ENCODE measurements around the gene ALKBH4.
"Not testable (repeated sequence)": the region's sequence is repeated elsewhere in the genome, so short reads cannot be mapped to it uniquely, and the experiment has no call there.

ALKBH4 gene

DNA sequence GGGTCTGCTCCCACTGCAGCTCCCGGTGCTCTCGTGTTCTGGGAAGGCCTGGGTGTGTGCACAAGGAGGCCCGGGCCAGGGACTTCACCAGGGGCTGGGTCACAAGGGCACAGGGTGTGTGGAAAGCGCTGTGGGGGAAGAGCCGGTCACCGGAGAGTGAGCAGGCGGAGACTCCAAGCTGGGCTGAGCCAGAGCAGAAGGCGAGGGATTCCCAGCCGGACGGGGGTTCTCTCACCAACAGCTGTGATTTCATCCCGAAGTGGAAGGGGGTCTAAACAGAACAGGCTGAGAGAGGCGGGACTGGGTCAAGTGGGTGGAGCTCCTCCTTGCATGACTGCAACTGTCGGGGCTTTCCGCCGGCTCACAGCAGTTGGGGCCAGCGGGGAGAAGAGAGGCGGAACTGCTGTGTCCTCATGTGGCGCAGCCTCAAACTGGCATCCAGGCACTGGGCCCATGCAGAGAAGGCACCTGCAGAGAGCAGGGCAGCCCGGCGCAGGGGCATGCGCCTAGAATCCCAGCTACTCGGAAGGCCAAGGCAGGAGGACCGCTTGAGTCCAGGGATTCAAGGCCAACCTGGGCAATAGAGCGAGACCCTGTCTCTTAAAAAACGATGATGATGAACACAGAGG lies 38.9 kb downstream of the ALKBH4 start:
- Mint-ChIP-seq H3K4me3 (peak overlapping the region; percentile 91), H3K4me1 (peaks cover 76% of the 10 kb centered on the region), H3K27ac (peak overlapping the region; percentile 99), H3K36me3 (peaks cover 12% of the 10 kb centered on the region), H3K27me3 (no peaks in the 10 kb centered on the region), H3K9me3 (no peaks in the 10 kb centered on the region)

DNA sequence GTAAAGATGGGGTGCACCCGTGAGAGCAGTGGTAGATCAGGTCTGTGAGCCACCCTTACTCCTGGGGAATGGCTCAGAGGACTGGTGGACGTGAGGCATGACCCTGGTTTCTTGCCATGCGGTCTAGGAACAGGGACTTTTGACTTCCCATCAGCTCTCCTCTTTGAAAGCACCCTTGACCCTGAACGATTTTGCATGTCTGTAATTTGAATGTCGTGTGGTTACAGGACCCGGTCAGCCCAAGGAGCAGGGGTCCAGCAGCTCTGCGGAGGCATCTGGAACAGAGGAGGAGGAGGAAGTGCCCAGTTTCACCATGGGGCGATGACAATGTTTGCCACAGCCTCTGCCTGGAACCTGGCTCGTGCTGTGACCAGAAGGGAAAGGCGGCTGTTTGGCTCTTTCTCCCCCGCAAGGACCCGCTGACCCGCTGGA lies 39.9 kb downstream of the ALKBH4 start:
- Mint-ChIP-seq H3K9me3 (no peaks in the 10 kb centered on the region), H3K4me3 (peak overlapping the region; percentile 21), H3K27me3 (no peaks in the 10 kb centered on the region), H3K36me3 (peaks cover 18% of the 10 kb centered on the region), H3K4me1 (peaks cover 76% of the 10 kb centered on the region), H3K27ac (peak overlapping the region; percentile 99)

DNA sequence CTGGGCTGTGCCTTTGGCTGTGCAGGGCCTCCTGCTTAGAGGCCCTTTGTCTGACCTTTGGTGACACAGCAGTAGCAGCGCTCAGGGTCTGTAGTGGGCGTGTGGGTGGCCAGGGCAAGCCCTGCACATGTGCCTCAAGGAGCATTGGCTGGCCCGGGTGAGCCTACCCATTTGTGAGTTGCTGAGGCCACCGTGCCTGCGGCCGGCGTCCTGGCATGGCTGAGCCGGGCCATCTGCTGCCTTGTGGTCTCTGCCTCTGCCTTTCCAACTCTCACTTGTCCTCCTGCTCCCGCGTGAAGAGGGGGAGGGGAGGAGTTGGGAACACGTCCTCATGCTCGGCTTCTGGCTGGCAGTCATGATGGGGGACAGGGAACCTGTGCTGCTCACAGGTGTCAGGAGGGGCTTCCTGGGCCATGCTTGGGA lies 40.5 kb downstream of the ALKBH4 start:
- Mint-ChIP-seq H3K36me3 (peaks cover 19% of the 10 kb centered on the region), H3K9me3 (no peaks in the 10 kb centered on the region), H3K4me1 (peaks cover 75% of the 10 kb centered on the region), H3K27ac (peak overlapping the region; percentile 91), H3K4me3 (peak overlapping the region; percentile 21), H3K27me3 (no peaks in the 10 kb centered on the region)

DNA sequence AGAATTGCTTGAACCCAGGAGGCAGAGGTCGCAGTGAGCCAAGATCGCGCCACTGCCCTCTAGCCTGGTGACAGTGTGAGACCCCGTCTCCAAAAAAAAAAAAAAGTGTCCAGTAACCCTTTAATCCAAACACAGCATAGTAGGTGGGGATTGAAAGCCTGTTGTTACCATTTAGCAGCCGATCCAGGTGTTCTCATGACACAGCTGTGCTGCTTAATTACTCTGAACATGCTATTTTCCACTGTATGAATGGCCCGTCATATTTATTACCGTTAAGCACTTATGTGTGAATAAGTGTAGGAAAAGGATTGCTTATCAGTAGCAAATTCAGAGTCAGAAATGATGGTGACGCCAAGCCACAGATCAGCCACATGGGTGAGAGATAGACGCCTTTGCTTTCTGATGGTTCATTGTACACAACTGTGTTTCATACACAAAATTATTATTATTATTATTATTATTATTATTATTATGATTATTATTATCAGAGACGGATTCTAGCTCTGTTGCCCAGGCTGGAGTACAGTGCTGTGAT lies 42.9 kb downstream of the ALKBH4 start:
- H3K9me3 Mint-ChIP-seq = no peaks in the 10 kb centered on the region
- peaks cover 22% of the 10 kb centered on the region for H3K36me3 Mint-ChIP-seq
- H3K27ac Mint-ChIP-seq = no peak overlapping the region
- peaks cover 77% of the 10 kb centered on the region for H3K4me1 Mint-ChIP-seq
- H3K27me3 Mint-ChIP-seq = no peaks in the 10 kb centered on the region
- no peak overlapping the region for H3K4me3 Mint-ChIP-seq

DNA sequence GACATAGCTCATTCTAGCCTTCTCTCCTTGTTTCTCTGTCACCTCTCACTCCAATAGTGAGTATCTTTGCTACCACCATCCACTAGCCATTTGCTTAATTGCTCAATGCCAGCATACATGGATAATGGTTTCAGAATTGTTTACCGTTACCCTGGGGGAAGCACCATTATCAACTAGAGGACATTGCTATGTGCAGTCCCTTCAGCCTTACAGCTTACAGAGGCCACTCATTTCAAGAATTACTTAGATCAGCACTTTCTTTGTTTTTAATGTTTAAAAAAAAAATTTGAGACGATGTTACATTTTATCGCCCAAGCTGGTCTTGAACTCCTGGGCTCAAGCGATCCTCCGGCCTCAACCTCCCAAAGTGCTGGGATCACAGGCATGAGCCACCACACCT lies 46.1 kb downstream of the ALKBH4 start:
- Mint-ChIP-seq H3K9me3 (no peaks in the 10 kb centered on the region), H3K4me3 (no peak overlapping the region), H3K27ac (peak overlapping the region; percentile 85), H3K36me3 (peaks cover 15% of the 10 kb centered on the region), H3K27me3 (no peaks in the 10 kb centered on the region), H3K4me1 (peaks cover 76% of the 10 kb centered on the region)

DNA sequence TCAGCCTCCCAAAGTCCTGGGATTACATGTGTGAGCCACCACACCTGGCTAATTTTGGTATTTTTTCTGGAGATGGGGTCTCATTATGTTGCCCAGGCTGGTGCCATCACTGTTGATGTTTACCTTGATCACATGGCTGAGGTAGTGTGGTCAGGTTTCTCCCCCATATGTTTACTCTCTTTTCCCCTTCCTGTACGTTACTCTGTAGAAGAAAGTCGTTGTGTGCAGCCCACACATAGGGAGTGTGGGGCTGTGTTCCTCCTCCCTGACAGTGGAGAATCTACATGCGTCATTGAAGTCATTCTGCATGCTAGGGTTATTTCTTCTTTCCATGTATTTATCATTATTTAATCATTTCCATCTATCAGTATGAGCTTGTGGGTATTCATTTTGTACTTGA lies 47.6 kb downstream of the ALKBH4 start:
- peak overlapping the region; percentile 96 for H3K27ac Mint-ChIP-seq
- H3K27me3 Mint-ChIP-seq = no peaks in the 10 kb centered on the region
- H3K4me3 Mint-ChIP-seq = peak overlapping the region; percentile 15
- H3K4me1 Mint-ChIP-seq = peaks cover 70% of the 10 kb centered on the region
- H3K9me3 Mint-ChIP-seq = no peaks in the 10 kb centered on the region
- H3K36me3 Mint-ChIP-seq = peaks cover 15% of the 10 kb centered on the region

DNA sequence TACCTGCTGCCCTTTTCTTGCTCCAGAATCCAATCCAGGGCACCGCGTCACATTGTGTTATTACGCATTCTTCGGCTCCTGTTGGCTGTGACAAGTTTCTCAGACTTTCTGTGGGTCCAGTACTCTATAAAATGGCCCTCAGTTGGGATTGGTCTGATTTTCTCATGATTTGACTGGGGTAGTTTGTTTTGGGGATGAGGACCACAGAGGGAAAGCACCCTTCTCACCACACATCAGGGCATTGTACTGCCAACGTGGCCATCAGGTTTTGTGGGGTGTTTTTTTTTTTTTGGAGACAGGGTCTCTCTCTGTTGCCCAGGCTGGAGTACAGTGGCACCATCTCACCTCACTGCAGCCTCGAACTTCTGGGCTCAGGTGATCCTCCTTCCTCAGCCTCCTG lies 48.3 kb downstream of the ALKBH4 start:
- no peaks in the 10 kb centered on the region for H3K27me3 Mint-ChIP-seq
- H3K36me3 Mint-ChIP-seq = peaks cover 17% of the 10 kb centered on the region
- peak overlapping the region; percentile 77 for H3K4me3 Mint-ChIP-seq
- no peaks in the 10 kb centered on the region for H3K9me3 Mint-ChIP-seq
- peaks cover 70% of the 10 kb centered on the region for H3K4me1 Mint-ChIP-seq
- H3K27ac Mint-ChIP-seq = peak overlapping the region; percentile 93

DNA sequence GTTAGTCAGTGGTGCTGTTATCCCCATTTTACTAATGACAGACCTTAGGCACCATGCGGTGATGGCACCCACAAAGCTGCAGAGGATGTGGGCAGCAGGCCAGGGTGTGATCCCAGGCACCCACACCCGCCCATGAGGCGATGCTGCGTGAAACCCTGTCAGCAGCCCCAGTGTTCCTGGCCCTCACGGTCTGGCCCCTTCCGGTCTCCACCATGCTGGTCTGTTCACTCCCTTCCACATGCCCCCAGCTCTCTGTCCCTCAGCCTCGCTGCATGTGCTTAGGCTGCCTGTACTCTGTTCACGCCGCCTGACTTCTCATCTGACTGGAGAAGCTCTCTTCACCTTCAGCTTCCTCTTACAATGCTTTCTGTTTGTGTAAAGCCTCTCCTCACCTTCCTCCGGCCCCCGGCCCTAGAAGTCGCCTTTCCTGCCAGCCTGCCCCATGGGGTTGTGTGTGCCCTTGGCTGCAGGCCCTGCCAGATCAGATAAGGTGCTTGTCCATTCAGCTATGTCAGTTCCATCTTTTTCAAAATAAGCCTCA lies 48.9 kb downstream of the ALKBH4 start:
- H3K9me3 Mint-ChIP-seq = no peaks in the 10 kb centered on the region
- peak overlapping the region; percentile 93 for H3K27ac Mint-ChIP-seq
- H3K4me1 Mint-ChIP-seq = peaks cover 65% of the 10 kb centered on the region
- peak overlapping the region; percentile 77 for H3K4me3 Mint-ChIP-seq
- H3K36me3 Mint-ChIP-seq = peaks cover 12% of the 10 kb centered on the region
- no peaks in the 10 kb centered on the region for H3K27me3 Mint-ChIP-seq

DNA sequence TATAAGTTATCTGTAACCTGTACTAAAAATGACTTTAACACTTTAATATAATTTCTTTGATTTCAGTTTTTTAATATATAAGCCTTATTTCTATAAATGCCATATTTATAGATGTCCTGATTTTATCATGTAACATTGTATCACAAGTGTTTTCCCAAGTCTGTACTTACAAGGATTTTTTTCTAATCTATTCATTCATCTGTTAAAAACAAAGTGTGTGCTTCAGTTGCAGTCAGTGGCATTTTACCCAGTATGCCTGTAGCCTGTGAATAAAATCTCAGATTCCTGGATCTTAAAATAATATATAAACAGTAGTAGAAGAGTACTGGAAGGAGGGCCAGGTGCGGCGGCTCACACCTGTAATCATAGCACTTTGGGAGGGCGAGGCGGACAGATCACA lies 51.1 kb downstream of the ALKBH4 start:
- H3K36me3 Mint-ChIP-seq = peaks cover 16% of the 10 kb centered on the region
- no peaks in the 10 kb centered on the region for H3K27me3 Mint-ChIP-seq
- peak overlapping the region; percentile 80 for H3K27ac Mint-ChIP-seq
- H3K4me1 Mint-ChIP-seq = peaks cover 47% of the 10 kb centered on the region
- no peaks in the 10 kb centered on the region for H3K9me3 Mint-ChIP-seq
- no peak overlapping the region for H3K4me3 Mint-ChIP-seq

DNA sequence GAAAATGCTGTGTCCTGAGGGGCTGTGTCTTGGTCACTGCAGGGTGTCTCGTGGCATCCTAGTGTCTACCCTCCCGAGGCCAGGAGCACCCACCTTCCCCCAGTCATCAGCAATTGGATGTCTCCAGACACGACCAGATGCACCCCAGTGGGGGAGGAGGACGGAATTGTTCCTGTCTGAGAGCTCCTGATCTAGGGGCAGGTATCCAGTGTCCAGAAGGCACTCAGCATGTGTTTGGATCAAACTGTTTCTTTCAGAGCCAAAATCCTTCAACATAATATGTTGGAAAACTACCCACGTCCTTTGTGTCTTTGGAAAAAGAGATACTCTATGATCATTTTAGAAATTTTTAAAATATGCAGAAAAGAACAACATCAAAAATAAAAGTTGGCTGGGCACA lies 51.6 kb downstream of the ALKBH4 start:
- Mint-ChIP-seq H3K36me3 (peaks cover 16% of the 10 kb centered on the region), H3K9me3 (no peaks in the 10 kb centered on the region), H3K4me1 (peaks cover 42% of the 10 kb centered on the region), H3K4me3 (no peak overlapping the region), H3K27me3 (no peaks in the 10 kb centered on the region), H3K27ac (peak overlapping the region; percentile 77)

DNA sequence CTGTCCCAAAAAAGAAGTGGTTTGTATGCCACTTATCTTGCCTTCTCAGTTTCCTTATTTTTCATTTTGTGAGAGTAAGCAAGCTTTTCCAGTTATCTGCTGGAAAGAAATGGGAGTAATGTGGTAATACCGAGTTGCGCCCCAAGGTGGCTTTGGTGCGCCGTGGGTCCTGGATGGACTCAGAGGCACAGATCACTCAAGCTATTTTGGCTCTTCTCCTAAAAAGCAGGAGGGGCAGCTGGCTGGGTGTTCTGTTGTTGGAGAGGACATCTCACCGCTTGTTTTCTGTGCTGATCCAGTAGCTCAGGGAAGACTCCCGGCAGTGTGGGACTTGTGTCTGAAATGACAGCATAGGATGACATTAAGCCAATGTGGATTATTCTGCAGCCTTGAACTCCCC lies 52.1 kb downstream of the ALKBH4 start:
- Mint-ChIP-seq H3K36me3 (peaks cover 16% of the 10 kb centered on the region), H3K4me3 (no peak overlapping the region), H3K27ac (no peak overlapping the region)

DNA sequence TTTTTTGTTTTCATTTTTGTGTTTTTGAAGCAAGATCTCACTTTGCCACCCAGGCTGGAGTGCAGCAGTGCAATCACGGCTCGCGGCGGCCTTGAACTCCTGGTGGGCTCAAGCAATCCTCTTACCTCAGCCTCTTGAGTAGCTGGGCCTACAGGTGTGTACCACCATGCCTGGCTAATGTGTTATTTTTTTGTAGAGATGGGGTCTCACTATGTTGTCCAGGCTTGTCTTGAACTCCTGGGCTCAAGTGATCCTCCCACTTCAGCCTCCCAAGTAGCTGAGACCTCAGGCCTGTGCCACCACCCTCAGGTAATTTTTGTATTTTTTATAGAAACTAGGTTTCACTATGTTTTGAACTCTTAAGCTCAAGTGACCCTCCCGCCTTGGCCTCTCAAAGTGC lies 53.7 kb downstream of the ALKBH4 start:
- peaks cover 21% of the 10 kb centered on the region for H3K4me1 Mint-ChIP-seq
- no peak overlapping the region for H3K4me3 Mint-ChIP-seq
- H3K36me3 Mint-ChIP-seq = peaks cover 13% of the 10 kb centered on the region
- no peak overlapping the region for H3K27ac Mint-ChIP-seq
- H3K9me3 Mint-ChIP-seq = no peaks in the 10 kb centered on the region
- no peaks in the 10 kb centered on the region for H3K27me3 Mint-ChIP-seq

More for the DNA sequence above, 52.1 kb downstream of the ALKBH4 start:
- no peaks in the 10 kb centered on the region for H3K9me3 Mint-ChIP-seq
- no peaks in the 10 kb centered on the region for H3K27me3 Mint-ChIP-seq
- peaks cover 37% of the 10 kb centered on the region for H3K4me1 Mint-ChIP-seq

DNA sequence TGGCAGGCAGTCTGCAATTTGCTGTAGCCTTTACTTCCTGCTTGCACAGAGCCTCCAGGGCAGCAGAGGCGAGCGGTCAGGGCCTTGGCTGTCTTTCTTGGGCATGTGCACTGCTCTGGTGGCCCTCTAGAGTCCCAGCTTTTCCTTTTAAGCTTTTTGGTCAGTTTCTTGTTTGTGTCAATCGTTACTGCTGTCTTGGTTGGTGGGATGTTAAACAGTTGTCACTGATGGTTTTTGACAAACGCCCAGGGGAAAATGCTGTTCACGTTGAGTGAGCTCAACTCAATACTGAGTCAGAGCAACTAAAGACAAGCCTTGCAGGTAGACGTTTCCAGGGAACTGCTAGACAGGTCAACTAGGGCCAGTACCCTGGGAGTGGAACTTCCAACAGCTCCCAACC lies 54.5 kb downstream of the ALKBH4 start:
- H3K9me3 Mint-ChIP-seq = no peaks in the 10 kb centered on the region
- H3K36me3 Mint-ChIP-seq = peaks cover 15% of the 10 kb centered on the region
- H3K27me3 Mint-ChIP-seq = no peaks in the 10 kb centered on the region
- no peak overlapping the region for H3K4me3 Mint-ChIP-seq
- no peak overlapping the region for H3K27ac Mint-ChIP-seq
- H3K4me1 Mint-ChIP-seq = peaks cover 13% of the 10 kb centered on the region

DNA sequence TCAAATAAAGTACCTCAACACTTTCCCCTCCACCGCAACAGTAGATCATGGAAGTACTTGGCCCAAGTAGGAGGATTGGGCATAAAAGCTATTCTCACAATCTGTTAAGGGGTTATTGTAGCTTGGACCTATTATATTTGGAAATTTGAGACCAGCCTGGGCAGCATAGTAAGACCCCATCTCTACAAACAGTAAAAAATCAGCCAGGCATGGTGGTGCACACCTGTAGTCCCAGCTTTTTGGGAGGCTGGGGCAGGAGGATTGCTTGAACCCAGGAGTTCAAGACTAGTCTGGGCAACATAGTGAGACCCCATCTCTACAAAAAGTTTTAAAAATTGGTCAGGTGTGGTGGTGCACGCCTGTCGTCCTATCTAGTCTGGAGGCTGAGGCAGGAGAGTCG lies 55.3 kb downstream of the ALKBH4 start:
- Mint-ChIP-seq H3K4me3 (no peak overlapping the region), H3K27me3 (no peaks in the 10 kb centered on the region), H3K4me1 (peaks cover 10% of the 10 kb centered on the region), H3K9me3 (no peaks in the 10 kb centered on the region), H3K36me3 (peaks cover 15% of the 10 kb centered on the region), H3K27ac (no peak overlapping the region)

DNA sequence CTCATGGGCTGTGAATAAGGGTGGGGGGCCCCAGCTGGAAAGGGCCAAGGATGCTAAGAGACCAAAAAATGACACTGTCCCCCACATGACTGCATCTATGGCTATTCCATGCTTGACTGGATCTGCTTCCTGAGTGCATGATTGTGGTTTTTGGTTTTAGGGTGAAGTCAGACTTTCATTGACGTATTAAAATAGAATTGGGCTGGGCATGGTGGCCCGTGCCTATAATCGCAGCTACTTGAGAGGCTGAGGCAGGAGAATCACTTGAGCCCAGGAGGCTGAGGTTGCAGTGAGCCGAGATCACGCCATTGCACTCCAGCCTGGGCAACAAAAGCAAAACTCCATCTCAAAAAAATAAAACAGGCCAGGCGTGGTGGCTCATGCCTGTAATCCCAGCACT lies 56.1 kb downstream of the ALKBH4 start:
- H3K27me3 Mint-ChIP-seq, H3K27ac Mint-ChIP-seq, H3K9me3 Mint-ChIP-seq, H3K4me1 Mint-ChIP-seq, H3K4me3 Mint-ChIP-seq: not testable (repeated sequence)
- peaks cover 15% of the 10 kb centered on the region for H3K36me3 Mint-ChIP-seq

DNA sequence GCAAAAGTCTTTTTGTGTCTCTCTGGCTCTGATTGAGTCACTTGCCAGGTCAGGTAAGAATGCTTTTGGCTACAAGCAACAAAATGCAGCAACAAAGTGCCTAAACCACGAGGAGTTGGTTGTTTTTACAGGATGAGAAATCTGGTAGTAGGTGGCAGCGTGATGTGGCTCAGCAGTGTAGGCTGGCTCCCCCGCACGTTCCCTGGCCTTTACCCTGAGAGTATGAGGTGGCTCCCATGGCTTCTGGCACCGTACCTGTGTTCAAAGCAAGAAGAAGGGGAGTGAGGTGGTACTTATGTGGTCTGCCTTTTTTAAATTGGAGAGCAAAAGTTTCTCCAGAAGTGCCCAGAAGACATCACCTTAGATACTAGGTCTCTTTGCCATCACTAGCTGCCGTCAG lies 56.8 kb downstream of the ALKBH4 start:
- Mint-ChIP-seq H3K4me1 (peaks cover 6% of the 10 kb centered on the region), H3K4me3 (no peak overlapping the region), H3K9me3 (no peaks in the 10 kb centered on the region), H3K27ac (no peak overlapping the region), H3K36me3 (peaks cover 15% of the 10 kb centered on the region), H3K27me3 (no peaks in the 10 kb centered on the region)
